GDM1 (cell line): ENCODE measurements around the gene ALS2.
"Not testable (repeated sequence)": the region's sequence is repeated elsewhere in the genome, so short reads cannot be mapped to it uniquely, and the experiment has no call there.

Source experiments
- DNase-seq: peaks from one replicate; lab custom pipeline; 2025; lab: John Stamatoyannopoulos, UW

Gene ALS2

GRCh38 chr2:201793631-201794030, 12.9 kb upstream of the ALS2 start:
- no peak for DNase-seq

GRCh38 chr2:201790989-201791388, 10.3 kb upstream of the ALS2 start:
- DNase-seq: no peak

- no peak for DNase-seq
These were observed 9.6 kb upstream of the ALS2 start for GRCh38 chr2:201790291-201790690.

GRCh38 chr2:201789395-201789794, 8.7 kb upstream of the ALS2 start:
- no peak for DNase-seq

- DNase-seq: no peak
These were observed 7.6 kb upstream of the ALS2 start for GRCh38 chr2:201788371-201788770.

- no peak for DNase-seq
These were observed 5.7 kb upstream of the ALS2 start for GRCh38 chr2:201786471-201786870.

- DNase-seq: no peak
These were observed 4.4 kb upstream of the ALS2 start for GRCh38 chr2:201785135-201785534.

- DNase-seq: no peak
These were observed 3.8 kb upstream of the ALS2 start for GRCh38 chr2:201784563-201784962.

GRCh38 chr2:201781557-201782051, 871 bp upstream of the ALS2 start:
- DNase-seq: no peak

- DNase-seq: no peak
These were observed 646 bp downstream of the ALS2 start for GRCh38 chr2:201779901-201780673.

GRCh38 chr2:201777869-201778268, 2.9 kb downstream of the ALS2 start:
- DNase-seq: no peak

- DNase-seq: no peak
These were observed 3.7 kb downstream of the ALS2 start for GRCh38 chr2:201777043-201777442.

- DNase-seq: no peak
These were observed 5.4 kb downstream of the ALS2 start for GRCh38 chr2:201775326-201775725.

GRCh38 chr2:201774546-201774945, 6.2 kb downstream of the ALS2 start:
- no peak for DNase-seq

GRCh38 chr2:201773990-201774389, 6.7 kb downstream of the ALS2 start:
- DNase-seq: no peak

GRCh38 chr2:201769666-201770373, 10.9 kb downstream of the ALS2 start:
- no peak for DNase-seq

- no peak for DNase-seq
These were observed 11.8 kb downstream of the ALS2 start for GRCh38 chr2:201768918-201769317.

- no peak for DNase-seq
These were observed 14.9 kb downstream of the ALS2 start for GRCh38 chr2:201765799-201766198.

GRCh38 chr2:201764469-201764868, 16.3 kb downstream of the ALS2 start:
- DNase-seq: not testable (repeated sequence)

GRCh38 chr2:201761101-201761500, 19.6 kb downstream of the ALS2 start:
- DNase-seq: no peak

GRCh38 chr2:201759567-201759966, 21.2 kb downstream of the ALS2 start:
- no peak for DNase-seq

GRCh38 chr2:201758873-201759272, 21.9 kb downstream of the ALS2 start:
- DNase-seq: no peak

- no peak for DNase-seq
These were observed 22.5 kb downstream of the ALS2 start for GRCh38 chr2:201758234-201758633.
